ENCODE data around the gene OR9G1. TPM values are rescaled to one million over a fixed set of nuclear protein-coding genes. Genes with fewer than 3 reads are reported as not detected.
"Not testable (repeated sequence)": the region's sequence is repeated elsewhere in the genome, so short reads cannot be mapped to it uniquely, and the experiment has no call there.

OR9G1 gene
- total and polyA plus RNA-seq, 9 donors: not detected

- H3K4me3 ChIP-seq: no peak overlapping the region
- H3K9me3 ChIP-seq: no peaks in the 10 kb centered on the region
- DNase-seq: no peak
- no peaks in the 10 kb centered on the region for H3K27me3 ChIP-seq
- intact Hi-C loops (cut with DNase I): no loop called here
- H3K36me3 ChIP-seq: no peaks in the 10 kb centered on the region
- H3K27ac ChIP-seq: no peak overlapping the region
- no peaks in the 10 kb centered on the region for H3K4me1 ChIP-seq (ENCODE audit: insufficient read depth)
- 55 to 73% (median 68%) methylated on average over 1 of the region's 1 CpG for WGBS, 3 donors
- no peak for TF ChIP-seq POLR2A (IDR thresholded peaks at IDR 0.05)
- no peak for TF ChIP-seq CTCF (IDR thresholded peaks at IDR 0.05)
- no peak for TF ChIP-seq EP300 (IDR thresholded peaks at IDR 0.05)
Observed at GRCh38 chr11:56688554-56689100, 10.3 kb upstream of the OR9G1 start.

GRCh38 chr11:56691179-56691578, 7.7 kb upstream of the OR9G1 start:
- H3K4me3 ChIP-seq; H3K4me1 ChIP-seq (ENCODE audit: insufficient read depth); intact Hi-C loops (cut with DNase I); DNase-seq; H3K36me3 ChIP-seq; H3K27ac ChIP-seq; H3K9me3 ChIP-seq; H3K27me3 ChIP-seq: not testable (repeated sequence)
- 82 to 86% (median 84%) methylated on average over 3 of the region's 3 CpGs for WGBS, 3 donors

GRCh38 chr11:56693428-56693827, 5.5 kb upstream of the OR9G1 start:
- Histone ChIP-seq H3K4me3 (no peak overlapping the region), H3K4me1 (ENCODE audit: insufficient read depth) (no peaks in the 10 kb centered on the region), H3K9me3 (no peaks in the 10 kb centered on the region), H3K36me3 (no peaks in the 10 kb centered on the region), H3K27me3 (no peaks in the 10 kb centered on the region), H3K27ac (no peak overlapping the region)
- intact Hi-C loops (cut with DNase I): no loop called here
- no peak for DNase-seq
- TF ChIP-seq POLR2A (IDR thresholded peaks at IDR 0.05) (no peak), CTCF (IDR thresholded peaks at IDR 0.05) (no peak), EP300 (IDR thresholded peaks at IDR 0.05) (no peak)
- 75 to 79% (median 76%) methylated on average over 2 of the region's 2 CpGs for WGBS, 3 donors

GRCh38 chr11:56700242-56700913, 1.5 kb downstream of the OR9G1 start:
- no peak for TF ChIP-seq CTCF (IDR thresholded peaks at IDR 0.05)
- no peak for TF ChIP-seq POLR2A (IDR thresholded peaks at IDR 0.05)
- no peak for TF ChIP-seq EP300 (IDR thresholded peaks at IDR 0.05)
- H3K9me3 ChIP-seq: no peaks in the 10 kb centered on the region
- H3K27me3 ChIP-seq: no peaks in the 10 kb centered on the region
- no peak for DNase-seq
- no peak overlapping the region for H3K4me3 ChIP-seq
- no peaks in the 10 kb centered on the region for H3K4me1 ChIP-seq (ENCODE audit: insufficient read depth)
- intact Hi-C loops (cut with DNase I): no loop called here
- H3K27ac ChIP-seq: no peak overlapping the region
- no peaks in the 10 kb centered on the region for H3K36me3 ChIP-seq
- 52 to 62% (median 56%) methylated on average over 10 of the region's 10 CpGs for WGBS, 3 donors

- no peak for DNase-seq
- no peak overlapping the region for H3K27ac ChIP-seq
- no peaks in the 10 kb centered on the region for H3K36me3 ChIP-seq
- no peaks in the 10 kb centered on the region for H3K9me3 ChIP-seq
- no peak overlapping the region for H3K4me3 ChIP-seq
- no peaks in the 10 kb centered on the region for H3K4me1 ChIP-seq (ENCODE audit: insufficient read depth)
- no peak for TF ChIP-seq POLR2A (IDR thresholded peaks at IDR 0.05)
- TF ChIP-seq CTCF (IDR thresholded peaks at IDR 0.05): no peak
- no peak for TF ChIP-seq EP300 (IDR thresholded peaks at IDR 0.05)
- intact Hi-C loops (cut with DNase I): no loop called here
- 49 to 60% (median 57%) methylated on average over 8 of the region's 8 CpGs for WGBS, 3 donors
- no peaks in the 10 kb centered on the region for H3K27me3 ChIP-seq
Observed at GRCh38 chr11:56700914-56701485, 2.1 kb downstream of the OR9G1 start.
